OCI-LY7 (cell line): Measurements from ENCODE around the gene CENPVL3. TPM values are rescaled to one million over a fixed set of nuclear protein-coding genes. Genes with fewer than 3 reads are reported as not detected.

Experiments
- BruUV-seq: library from RNA; stranded (reverse); fragments of 400-500 nt; replicated peaks from 2 replicates; lab custom pipeline; 2021; lab: Mats Ljungman, UMichigan
- CTCF ChIA-PET: fragments of 300-600 bp; sonication (Branson Sonifier 250); formaldehyde crosslinking; loops from one replicate; lab custom pipeline; 2022; ENCODE audit warnings: antibody characterized with exemption; ENCODE audit not compliant: unreplicated experiment; lab: Charles Lee
- POLR2A ChIA-PET: fragments of 300-600 bp; sonication (Branson Sonifier 250); formaldehyde crosslinking; loops from one replicate; lab custom pipeline; 2022; ENCODE audit warnings: antibody characterized with exemption; lab: Charles Lee
- DNase-seq: peaks from one replicate; pipeline ENCODE4 v3.0.0-alpha.2; 2015; ENCODE audit warnings: low spot score
- H2AFZ ChIP-seq: fragments of 200-600 bp; sonication (generic), shearing (Covaris generic); 2 replicates; pipeline ENCODE4 v1.6.1; 2014; ENCODE audit warnings: mild to moderate bottlenecking, antibody characterized with exemption, low read length, moderate library complexity
- H3K27ac ChIP-seq: fragments of 200-600 bp; sonication (generic); 2 replicates; pipeline ENCODE4 v1.5.1; 2014; ENCODE audit warnings: mixed run types, low read depth, mild to moderate bottlenecking, moderate library complexity, low read length, inconsistent platforms; ENCODE audit not compliant: poor library complexity, severe bottlenecking
- H3K36me3 ChIP-seq: fragments of 200-600 bp; sonication (generic); 2 replicates; pipeline ENCODE4 v1.6.1; 2014; ENCODE audit warnings: mild to moderate bottlenecking, antibody characterized with exemption, low read length, moderate library complexity, mixed read lengths; ENCODE audit not compliant: insufficient read depth
- H3K4me1 ChIP-seq: fragments of 200-600 bp; sonication (generic); 2 replicates; pipeline ENCODE4 v1.5.1; 2014; ENCODE audit warnings: mild to moderate bottlenecking, low read length; ENCODE audit not compliant: insufficient read depth, poor library complexity, severe bottlenecking
- H3K4me2 ChIP-seq: fragments of 200-600 bp; sonication (generic); 2 replicates; pipeline ENCODE4 v1.6.1; 2014; ENCODE audit warnings: mild to moderate bottlenecking, low read length
- H3K4me3 ChIP-seq: fragments of 200-600 bp; sonication (generic); 2 replicates; pipeline ENCODE4 v1.5.1; 2014; ENCODE audit warnings: mild to moderate bottlenecking, low read depth, low read length; ENCODE audit not compliant: poor library complexity, severe bottlenecking
- H3K79me2 ChIP-seq: fragments of 200-600 bp; sonication (generic); 2 replicates; pipeline ENCODE4 v1.6.1; 2016; ENCODE audit warnings: low read depth, mild to moderate bottlenecking, low read length, moderate library complexity, mixed read lengths; ENCODE audit not compliant: insufficient read depth
- H3K9me2 ChIP-seq: fragments of 200-600 bp; sonication (generic); 2 replicates; pipeline ENCODE4 v1.6.1; 2016; ENCODE audit warnings: mild to moderate bottlenecking, low read length, mixed read lengths; ENCODE audit not compliant: insufficient read depth
- H3K9me3 ChIP-seq: fragments of 200-600 bp; sonication (generic); 2 replicates; pipeline ENCODE4 v1.6.1; 2014; ENCODE audit warnings: mild to moderate bottlenecking, mixed run types, low read length, mixed read lengths
- H4K20me1 ChIP-seq: fragments of 200-600 bp; sonication (generic); 2 replicates; pipeline ENCODE4 v1.6.1; 2014; ENCODE audit warnings: mild to moderate bottlenecking, antibody characterized with exemption, low read length, moderate library complexity, mixed read lengths; ENCODE audit not compliant: insufficient read depth
- CTCF ChIP-seq: fragments of 200-600 bp; sonication (generic); conservative IDR thresholded peaks from 2 replicates; pipeline ENCODE4 v1.5.1; 2014; ENCODE audit warnings: mild to moderate bottlenecking, antibody characterized with exemption, low read length, moderate library complexity, mixed read lengths
- EZH2phosphoT487 ChIP-seq: fragments of 200-600 bp; sonication (generic); IDR thresholded peaks from 2 replicates; pipeline ENCODE4 v1.6.1; 2018; ENCODE audit warnings: low read depth, borderline replicate concordance, mild to moderate bottlenecking, mixed run types, antibody characterized with exemption, low read length, moderate library complexity, mixed read lengths
- intact Hi-C: fragments of 100-400 bp; cut with micrococcal nuclease; formaldehyde crosslinking; loops from one replicate; pipeline ENCODE4 v1.10.0; 2022; ENCODE audit not compliant: unreplicated experiment
- total RNA-seq, 2 experiments: library from RNA; depleted of rRNA in 1 of 2; stranded (reverse); fragments of >200 nt in 1 of 2; shearing (Covaris generic) in 1 of 2; gene quantifications; 2 replicates each; pipeline ENCODE4 v1.2.3, GENCODE V29; 2014 to 2022

Gene CENPVL3
- total RNA-seq, 2 experiments from 2014 or later: not detected

- ChIA-PET POLR2A (no interaction called here), CTCF (no interaction called here)
- no peaks in the 10 kb centered on the region for H3K4me1 ChIP-seq
- no peaks in the 10 kb centered on the region for H4K20me1 ChIP-seq
- intact Hi-C loops: no loop called here
- no peak for DNase-seq
- H3K27ac ChIP-seq: no peak overlapping the region
- H3K79me2 ChIP-seq: no peaks in the 10 kb centered on the region
- H3K4me2 ChIP-seq: no peak overlapping the region
- no TSS peak for BruUV-seq
- no peaks in the 10 kb centered on the region for H3K9me2 ChIP-seq
- no peaks in the 10 kb centered on the region for H3K9me3 ChIP-seq
- H3K36me3 ChIP-seq: no peaks in the 10 kb centered on the region
- no peak for TF ChIP-seq CTCF
- no peak for TF ChIP-seq EZH2phosphoT487
- H2AFZ ChIP-seq: no peak overlapping the region
- H3K4me3 ChIP-seq: no peak overlapping the region
These were observed 19.8 kb downstream of the CENPVL3 start for GRCh38 chrX:51598899-51599298.

- no peak overlapping the region for H3K27ac ChIP-seq
- no peaks in the 10 kb centered on the region for H4K20me1 ChIP-seq
- no peaks in the 10 kb centered on the region for H3K79me2 ChIP-seq
- H2AFZ ChIP-seq: no peak overlapping the region
- no peak for TF ChIP-seq CTCF
- no peak for TF ChIP-seq EZH2phosphoT487
- H3K4me2 ChIP-seq: no peak overlapping the region
- no peak for DNase-seq
- POLR2A ChIA-PET: interaction anchor here (0.7 kb wide), 1 partner anchor 406 kb away, joined by 3 read pairs; no protein-coding TSS in a partner anchor
- intact Hi-C loops: no loop called here
- H3K9me3 ChIP-seq: no peaks in the 10 kb centered on the region
- BruUV-seq: no TSS peak
- CTCF ChIA-PET: no interaction called here
- no peaks in the 10 kb centered on the region for H3K36me3 ChIP-seq
- no peak overlapping the region for H3K4me3 ChIP-seq
- H3K4me1 ChIP-seq: no peaks in the 10 kb centered on the region
- H3K9me2 ChIP-seq: no peaks in the 10 kb centered on the region
These were observed 46.8 kb downstream of the CENPVL3 start for GRCh38 chrX:51571874-51572273.

- POLR2A ChIA-PET: interaction anchor here (0.5 kb wide), 1 partner anchor 66 kb away, joined by 4 read pairs; no protein-coding TSS in a partner anchor
- CTCF ChIA-PET: no interaction called here
- no peak for DNase-seq
- no peaks in the 10 kb centered on the region for H3K4me1 ChIP-seq
- no peak overlapping the region for H3K27ac ChIP-seq
- intact Hi-C loops: no loop called here
- no peaks in the 10 kb centered on the region for H3K9me3 ChIP-seq
- no peaks in the 10 kb centered on the region for H3K9me2 ChIP-seq
- no peak overlapping the region for H3K4me2 ChIP-seq
- no TSS peak for BruUV-seq
- no peaks in the 10 kb centered on the region for H3K79me2 ChIP-seq
- no peaks in the 10 kb centered on the region for H3K36me3 ChIP-seq
- no peak overlapping the region for H2AFZ ChIP-seq
- TF ChIP-seq CTCF (no peak), EZH2phosphoT487 (no peak)
- no peaks in the 10 kb centered on the region for H4K20me1 ChIP-seq
- H3K4me3 ChIP-seq: no peak overlapping the region
These were observed 49.2 kb downstream of the CENPVL3 start for GRCh38 chrX:51569561-51569960.
